Fibroblast of lung (primary cell): ENCODE data around the gene S100A7A. TPM values are rescaled to one million over a fixed set of nuclear protein-coding genes. Genes with fewer than 3 reads are reported as not detected.

Experiments
- DNase-seq, 2 donors: peaks; one replicate each; pipeline versions ENCODE4 v3.0.0 to v3.0.0-alpha.2; 2010; ENCODE audit warnings: low read depth in 2 of 2
- H2AFZ ChIP-seq: 2 replicates; pipeline ENCODE4 v1.5.1; 2012; ENCODE audit warnings: low read length, control low read depth, inconsistent platforms
- H3K27ac ChIP-seq: 2 replicates; pipeline ENCODE4 v1.5.1; 2011; ENCODE audit warnings: low read length, control low read depth; ENCODE audit not compliant: insufficient read depth
- H3K27me3 ChIP-seq: 2 replicates; pipeline ENCODE4 v1.5.1; 2011; ENCODE audit warnings: mild to moderate bottlenecking, low read length; ENCODE audit not compliant: control insufficient read depth, insufficient read depth
- H3K36me3 ChIP-seq: 2 replicates; pipeline ENCODE4 v1.5.1; 2011; ENCODE audit warnings: low read length; ENCODE audit not compliant: control insufficient read depth, insufficient read depth
- H3K4me1 ChIP-seq: 2 replicates; pipeline ENCODE4 v1.5.1; 2011; ENCODE audit warnings: low read length; ENCODE audit not compliant: control insufficient read depth, insufficient read depth; ENCODE audit errors: extremely low read depth
- H3K4me2 ChIP-seq: 2 replicates; pipeline ENCODE4 v1.5.1; 2011; ENCODE audit warnings: low read length, control low read depth; ENCODE audit not compliant: insufficient read depth; ENCODE audit errors: extremely low read depth
- H3K4me3 ChIP-seq, 4 experiments: fragments of 200-600 bp in 1 of 4; sonication (generic) in 1 of 4; replicated peaks in 1 of 4; 2 replicates each; pipeline ENCODE4 v1.5.1; 2011 to 2016; ENCODE audit warnings: low read length in 4 of 4, low read depth in 3 of 4, mild to moderate bottlenecking in 3 of 4, control low read depth in 2 of 4, inconsistent platforms in 1 of 4, mixed read lengths in 1 of 4; ENCODE audit not compliant: insufficient read depth in 1 of 4; ENCODE audit errors: control extremely low read depth in 1 of 4
- H3K79me2 ChIP-seq: 2 replicates; pipeline ENCODE4 v1.5.1; 2012; ENCODE audit warnings: mild to moderate bottlenecking, low read length, inconsistent platforms; ENCODE audit not compliant: control insufficient read depth, insufficient read depth
- H3K9ac ChIP-seq: 2 replicates; pipeline ENCODE4 v1.5.1; 2011; ENCODE audit warnings: mild to moderate bottlenecking, low read length, control low read depth; ENCODE audit not compliant: insufficient read depth
- H3K9me3 ChIP-seq: 2 replicates; pipeline ENCODE4 v1.5.1; 2012; ENCODE audit warnings: low read depth, low read length; ENCODE audit not compliant: control insufficient read depth, insufficient read depth
- H4K20me1 ChIP-seq: 2 replicates; pipeline ENCODE4 v1.5.1; 2011; ENCODE audit warnings: low read length; ENCODE audit not compliant: control insufficient read depth, insufficient read depth; ENCODE audit errors: extremely low read depth
- EZH2 ChIP-seq: IDR thresholded peaks from 2 replicates; pipeline ENCODE4 v1.5.1; 2012; ENCODE audit warnings: low read length, control low read depth, mild to moderate bottlenecking; ENCODE audit errors: missing control alignments
- polyA plus RNA-seq, 2 donors: library from polyadenylated mRNA; depleted of rRNA in 1 of 2; stranded (reverse) in 1 of 2; unstranded in 1 of 2; fragments of >200 nt; gene quantifications; 2 replicates each; pipeline ENCODE4 v1.2.1, GENCODE V29; 2011 to 2012; ENCODE audit warnings: missing spikeins in 1 of 2
- total RNA-seq: library from RNA; depleted of rRNA; stranded (reverse); fragments of >200 nt; gene quantifications from 2 replicates; pipeline ENCODE4 v1.2.1, GENCODE V29; 2014
- TF ChIP-seq, protein P1 (sequence below), 2 donors: IDR thresholded peaks in 1 of 2; conservative IDR thresholded peaks in 1 of 2; 1 replicate in 1 of 2; 2 replicates in 1 of 2; pipeline ENCODE4 v1.5.1; 2011 to 2012; ENCODE audit warnings: low read length in 2 of 2, control low read depth in 1 of 2, inconsistent platforms in 1 of 2, low read depth in 1 of 2, mild to moderate bottlenecking in 1 of 2

S100A7A gene
- total and polyA plus RNA-seq, 2 donors (not counting 1 experiment from before 2014, with no cell fraction given) = not detected

DNA sequence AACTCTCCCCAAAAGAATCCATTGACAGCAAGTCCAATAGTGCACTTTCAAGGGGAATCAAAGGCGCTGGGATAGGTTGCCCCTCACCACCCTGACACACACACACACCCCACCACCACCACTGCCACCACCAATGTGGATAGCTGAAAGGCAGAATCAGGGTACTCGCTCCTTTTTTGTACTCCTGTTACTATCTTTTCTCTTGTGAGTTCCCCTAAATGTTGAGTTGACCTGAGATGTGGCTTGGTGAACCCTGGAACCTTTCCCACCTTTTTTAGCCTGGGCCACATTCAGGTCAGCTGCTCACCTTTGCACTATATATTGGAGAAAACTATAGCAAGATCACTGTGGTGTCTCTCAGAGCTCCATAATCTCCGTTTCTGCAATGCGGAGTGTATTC lies 29.3 kb upstream of the S100A7A start:
- no peak overlapping the region for H3K27ac ChIP-seq
- no peak overlapping the region for H3K4me3 ChIP-seq
- no peak overlapping the region for H2AFZ ChIP-seq
- H3K4me1 ChIP-seq = no peaks in the 10 kb centered on the region
- peaks cover 2% of the 10 kb centered on the region for H3K27me3 ChIP-seq
- H4K20me1 ChIP-seq = no peaks in the 10 kb centered on the region
- no peak for TF ChIP-seq EZH2
- TF ChIP-seq, protein P1, sequence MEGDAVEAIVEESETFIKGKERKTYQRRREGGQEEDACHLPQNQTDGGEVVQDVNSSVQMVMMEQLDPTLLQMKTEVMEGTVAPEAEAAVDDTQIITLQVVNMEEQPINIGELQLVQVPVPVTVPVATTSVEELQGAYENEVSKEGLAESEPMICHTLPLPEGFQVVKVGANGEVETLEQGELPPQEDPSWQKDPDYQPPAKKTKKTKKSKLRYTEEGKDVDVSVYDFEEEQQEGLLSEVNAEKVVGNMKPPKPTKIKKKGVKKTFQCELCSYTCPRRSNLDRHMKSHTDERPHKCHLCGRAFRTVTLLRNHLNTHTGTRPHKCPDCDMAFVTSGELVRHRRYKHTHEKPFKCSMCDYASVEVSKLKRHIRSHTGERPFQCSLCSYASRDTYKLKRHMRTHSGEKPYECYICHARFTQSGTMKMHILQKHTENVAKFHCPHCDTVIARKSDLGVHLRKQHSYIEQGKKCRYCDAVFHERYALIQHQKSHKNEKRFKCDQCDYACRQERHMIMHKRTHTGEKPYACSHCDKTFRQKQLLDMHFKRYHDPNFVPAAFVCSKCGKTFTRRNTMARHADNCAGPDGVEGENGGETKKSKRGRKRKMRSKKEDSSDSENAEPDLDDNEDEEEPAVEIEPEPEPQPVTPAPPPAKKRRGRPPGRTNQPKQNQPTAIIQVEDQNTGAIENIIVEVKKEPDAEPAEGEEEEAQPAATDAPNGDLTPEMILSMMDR (conservative IDR thresholded peaks at IDR 0.05 in 1 of 2, IDR thresholded peaks at IDR 0.05 in 1 of 2; ENCODE audit: low read depth in 1 of 2, low read length in 2 of 2) = no peak
- no peaks in the 10 kb centered on the region for H3K9me3 ChIP-seq
- no peaks in the 10 kb centered on the region for H3K79me2 ChIP-seq
- no peaks in the 10 kb centered on the region for H3K36me3 ChIP-seq
- no peak for DNase-seq
- no peak overlapping the region for H3K9ac ChIP-seq
- H3K4me2 ChIP-seq = no peak overlapping the region

DNA sequence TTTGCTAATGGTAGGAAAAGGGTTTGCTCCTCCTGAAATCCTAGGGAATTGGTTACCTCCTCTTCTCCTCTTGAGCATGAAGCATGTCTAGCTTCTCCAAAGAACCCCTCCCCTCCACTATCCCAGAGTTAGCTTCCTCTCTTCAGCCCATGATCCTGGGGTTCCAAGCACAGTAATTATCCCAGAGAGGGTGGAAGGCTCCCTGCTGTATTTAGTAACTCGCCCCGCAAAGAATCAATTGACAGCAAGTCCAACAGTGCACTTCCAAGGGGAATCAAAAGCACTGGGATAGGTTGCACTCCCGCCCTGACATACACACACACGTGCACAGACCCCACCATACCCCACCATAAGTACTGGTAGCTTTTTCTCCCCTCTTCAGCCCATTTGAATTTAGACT lies 28.5 kb upstream of the S100A7A start:
- Histone ChIP-seq H3K79me2 (no peaks in the 10 kb centered on the region), H3K4me3 (no peak overlapping the region), H3K4me2 (no peak overlapping the region), H3K4me1 (no peaks in the 10 kb centered on the region), H3K9ac (no peak overlapping the region), H2AFZ (no peak overlapping the region), H4K20me1 (no peaks in the 10 kb centered on the region), H3K9me3 (no peaks in the 10 kb centered on the region), H3K27me3 (peaks cover 2% of the 10 kb centered on the region), H3K27ac (no peak overlapping the region), H3K36me3 (no peaks in the 10 kb centered on the region)
- no peak for DNase-seq
- TF ChIP-seq EZH2 = no peak
- TF ChIP-seq, protein P1 (conservative IDR thresholded peaks at IDR 0.05 in 1 of 2, IDR thresholded peaks at IDR 0.05 in 1 of 2; ENCODE audit: low read depth in 1 of 2, low read length in 2 of 2) = no peak

DNA sequence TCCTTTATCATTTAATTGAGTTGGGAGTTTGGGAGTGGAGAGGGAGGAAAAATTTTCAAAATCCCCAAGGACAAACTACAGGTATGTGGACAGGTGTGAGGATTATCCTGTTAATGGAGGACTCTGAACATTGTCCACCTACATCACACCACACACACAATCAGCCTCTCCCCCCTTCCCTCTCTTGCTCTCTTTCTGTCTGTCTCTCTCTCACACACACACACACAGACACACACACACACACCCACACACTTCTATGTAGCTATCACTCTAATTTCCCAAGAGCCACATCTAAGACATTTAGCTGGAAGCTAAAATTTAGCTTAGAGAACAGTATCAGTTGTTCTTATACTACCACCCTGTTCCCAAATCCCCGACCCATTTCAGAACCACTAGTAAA lies 26.9 kb upstream of the S100A7A start:
- Histone ChIP-seq H3K9me3 (no peaks in the 10 kb centered on the region), H3K79me2 (no peaks in the 10 kb centered on the region), H3K36me3 (no peaks in the 10 kb centered on the region), H3K4me1 (no peaks in the 10 kb centered on the region), H3K27me3 (peaks cover 2% of the 10 kb centered on the region), H3K4me3 (no peak overlapping the region), H3K4me2 (no peak overlapping the region), H3K9ac (no peak overlapping the region), H4K20me1 (no peaks in the 10 kb centered on the region), H3K27ac (no peak overlapping the region), H2AFZ (no peak overlapping the region)
- DNase-seq = no peak
- TF ChIP-seq EZH2 = no peak
- TF ChIP-seq, protein P1 (conservative IDR thresholded peaks at IDR 0.05 in 1 of 2, IDR thresholded peaks at IDR 0.05 in 1 of 2; ENCODE audit: low read depth in 1 of 2, low read length in 2 of 2) = no peak
